Mucosa of descending colon (tissue), 3 donors: ENCODE results near the gene RETREG2. TPM values are rescaled to one million over a fixed set of nuclear protein-coding genes. Genes with fewer than 3 reads are reported as not detected.

Experiments
- ATAC-seq: fragments of 200-7000 bp; cut with Tn5 transposase; one replicate; pipeline ENCODE4 v1.9.1; 2020; ENCODE audit warnings: mild to moderate bottlenecking, moderate library complexity
- DNase-seq, 3 donors: peaks; one replicate each; pipeline ENCODE4 v3.0.0-alpha.2; 2020
- H3K36me3 ChIP-seq: fragments of 200-600 bp; one replicate; pipeline ENCODE4 v1.8.0; 2021; ENCODE audit warnings: low read depth, mild to moderate bottlenecking
- H3K4me1 ChIP-seq: fragments of 200-600 bp; one replicate; pipeline ENCODE4 v1.8.0; 2021; ENCODE audit warnings: low read depth, mild to moderate bottlenecking
- H3K4me3 ChIP-seq: fragments of 200-600 bp; one replicate; pipeline ENCODE4 v1.8.0; 2021; ENCODE audit warnings: mild to moderate bottlenecking
- H3K9me3 ChIP-seq: fragments of 200-600 bp; one replicate; pipeline ENCODE4 v1.8.0; 2021; ENCODE audit warnings: mild to moderate bottlenecking
- CTCF ChIP-seq: fragments of 200-600 bp; IDR thresholded peaks from one replicate; pipeline ENCODE4 v1.8.0; 2022; ENCODE audit warnings: antibody characterized with exemption, mild to moderate bottlenecking
- intact Hi-C, 2 donors: fragments of 100-400 bp; cut with DNase I in 1 of 2; cut with micrococcal nuclease in 1 of 2; formaldehyde crosslinking; loops; one replicate each; pipeline versions ENCODE4 v1.11.0 to v1.11.1; 2022; cut with DNase I, micrococcal nuclease
- total RNA-seq, 3 donors: library from RNA; stranded (reverse); fragmentation: NEBNext Ultra II Directional in 2 of 3; extraction: Animal tissue kit (Norgen Biotek cat#: 25700) in 2 of 3; gene quantifications; one replicate each; pipeline versions ENCODE4 v1.2.1 to v1.2.4, GENCODE V29; 2021 to 2023
- donor health status: DM: no; HTN: no; CAD: no; lungs with moderate emphysema.
- donor health status: DM: no; HTN: no; CAD: no.
- donor health status: DM: no; HTN: yes; CAD: no.

RETREG2 gene
- total RNA-seq, 3 donors from 2014 or later, result 110 to 159 (median 110) TPM

- intact Hi-C loops, result loop anchor here (10.0 kb wide), 2 partner anchors 103 to 123 kb away; no protein-coding TSS in a partner anchor
- DNase-seq, result no peak
- ATAC-seq, result no peak
These were observed 20.7 kb upstream of the RETREG2 start for GRCh38 chr2:219157396-219157795.

GRCh38 chr2:219158025-219158424 is 20.1 kb upstream of the RETREG2 start:
- no peak for ATAC-seq
- H3K9me3 ChIP-seq, result no peaks in the 10 kb centered on the region
- no peak overlapping the region for H3K4me3 ChIP-seq
- H3K36me3 ChIP-seq, result no peaks in the 10 kb centered on the region
- intact Hi-C loops, result loop anchor here (10.0 kb wide), 2 partner anchors 103 to 123 kb away; no protein-coding TSS in a partner anchor
- H3K4me1 ChIP-seq, result peaks cover 5% of the 10 kb centered on the region
- TF ChIP-seq CTCF, result no peak
- DNase-seq, result no peak

More at GRCh38 chr2:219157396-219157795, 20.7 kb upstream of the RETREG2 start:
- no peak for TF ChIP-seq CTCF
- Histone ChIP-seq H3K9me3 (no peaks in the 10 kb centered on the region), H3K4me1 (peaks cover 5% of the 10 kb centered on the region), H3K4me3 (no peak overlapping the region), H3K36me3 (no peaks in the 10 kb centered on the region)

- DNase-seq, result no peak
- Histone ChIP-seq H3K4me1 (peaks cover 5% of the 10 kb centered on the region), H3K4me3 (no peak overlapping the region), H3K36me3 (no peaks in the 10 kb centered on the region), H3K9me3 (no peaks in the 10 kb centered on the region)
- ATAC-seq, result no peak
- intact Hi-C loops, result loop anchor here (10.0 kb wide), 2 partner anchors 104 to 124 kb away; no protein-coding TSS in a partner anchor
- no peak for TF ChIP-seq CTCF
These were observed 19.5 kb upstream of the RETREG2 start for GRCh38 chr2:219158586-219158985.

GRCh38 chr2:219159771-219160185 is 18.3 kb upstream of the RETREG2 start:
- TF ChIP-seq CTCF, result no peak
- DNase-seq (no peak), ATAC-seq (no peak)
- intact Hi-C loops, result loop anchor here (5.0 to 10.0 kb wide), 5 partner anchors 55 to 145 kb away; partner anchors contain the start of genes ABCB6 (in 1 of the 2) and PTPRN (in 1 of the 2)
- Histone ChIP-seq H3K4me3 (peak overlapping the region; percentile 31), H3K4me1 (peaks cover 5% of the 10 kb centered on the region), H3K36me3 (no peaks in the 10 kb centered on the region), H3K9me3 (no peaks in the 10 kb centered on the region)

GRCh38 chr2:219160186-219161017 is 17.7 kb upstream of the RETREG2 start, which contains the start of gene NHEJ1:
Gene NHEJ1 (minus strand): TSS chr2:219160815. CDS start chr2:219158362, 2,453 bp downstream.
- H3K36me3 ChIP-seq, result no peaks in the 10 kb centered on the region
- intact Hi-C loops, result loop anchor here (5.0 to 10.0 kb wide), 3 partner anchors 54 to 144 kb away; partner anchors contain the start of genes ABCB6 (in 1 of the 2) and PTPRN (in 1 of the 2)
- DNase-seq (peak; percentile 98 to 100 (median 99)), ATAC-seq (peak; percentile 96)
- H3K4me1 ChIP-seq, result peaks cover 5% of the 10 kb centered on the region
- H3K4me3 ChIP-seq, result peak within 1 kb of the TSS; percentile 31
- no peaks in the 10 kb centered on the region for H3K9me3 ChIP-seq
- TF ChIP-seq CTCF, result peak; percentile 98
